Stimulated activated CD4-positive, alpha-beta T cell treated with anti-CD3 and anti-CD28 coated beads, Interleukin-2, amount 100 ng/mL, for 24 hours (primary cell): ENCODE results near the gene NKX2-3.
A peak's percentile ranks its signal among the peaks of the same experiment; 100 is the strongest.

Experiments
- DNase-seq, 2 donors: peaks; one replicate each; pipeline ENCODE4 v3.0.0-alpha.2; 2020

The NKX2-3 gene

GRCh38 chr10:99539120-99539519 lies 6.4 kb downstream of the NKX2-3 start:
- DNase-seq: no peak

- no peak for DNase-seq
Observed at GRCh38 chr10:99539820-99540219, 7.1 kb downstream of the NKX2-3 start.

- no peak for DNase-seq
Observed at GRCh38 chr10:99540306-99540656, 7.5 kb downstream of the NKX2-3 start.

GRCh38 chr10:99540657-99541531 lies 8.2 kb downstream of the NKX2-3 start:
- no peak for DNase-seq

- no peak for DNase-seq
Observed at GRCh38 chr10:99544322-99544721, 11.6 kb downstream of the NKX2-3 start.

- DNase-seq: no peak
Observed at GRCh38 chr10:99548041-99548530, 15.3 kb downstream of the NKX2-3 start.

GRCh38 chr10:99551158-99551557 lies 18.4 kb downstream of the NKX2-3 start:
- DNase-seq: no peak

GRCh38 chr10:99551616-99552015 lies 18.9 kb downstream of the NKX2-3 start:
- no peak for DNase-seq

GRCh38 chr10:99555371-99555770 lies 22.6 kb downstream of the NKX2-3 start:
- DNase-seq: no peak

- DNase-seq: peak in 1 of 2 donors; percentile 8
Observed at GRCh38 chr10:99555825-99556523, 23.2 kb downstream of the NKX2-3 start.

GRCh38 chr10:99557044-99557443 lies 24.3 kb downstream of the NKX2-3 start:
- no peak for DNase-seq

- DNase-seq: no peak
Observed at GRCh38 chr10:99558708-99559107, 26.0 kb downstream of the NKX2-3 start.

GRCh38 chr10:99560277-99561126 lies 27.8 kb downstream of the NKX2-3 start:
- DNase-seq: peak; percentile 30 to 54

GRCh38 chr10:99562631-99563030 lies 29.9 kb downstream of the NKX2-3 start:
- no peak for DNase-seq

GRCh38 chr10:99564361-99564760 lies 31.6 kb downstream of the NKX2-3 start:
- DNase-seq: no peak

GRCh38 chr10:99565166-99565565 lies 32.4 kb downstream of the NKX2-3 start:
- DNase-seq: no peak

GRCh38 chr10:99569253-99569939 lies 36.7 kb downstream of the NKX2-3 start:
- no peak for DNase-seq

- DNase-seq: no peak
Observed at GRCh38 chr10:99569961-99570360, 37.2 kb downstream of the NKX2-3 start.

- no peak for DNase-seq
Observed at GRCh38 chr10:99571816-99572215, 39.1 kb downstream of the NKX2-3 start.

GRCh38 chr10:99573790-99574189 lies 41.0 kb downstream of the NKX2-3 start:
- no peak for DNase-seq

GRCh38 chr10:99579971-99580370 lies 47.2 kb downstream of the NKX2-3 start:
- DNase-seq: no peak

- DNase-seq: no peak
Observed at GRCh38 chr10:99582255-99582770, 49.6 kb downstream of the NKX2-3 start.
